ENCODE results near the gene D2HGDH.
"Not testable (repeated sequence)": the region's sequence is repeated elsewhere in the genome, so short reads cannot be mapped to it uniquely, and the experiment has no call there.

D2HGDH gene

DNA sequence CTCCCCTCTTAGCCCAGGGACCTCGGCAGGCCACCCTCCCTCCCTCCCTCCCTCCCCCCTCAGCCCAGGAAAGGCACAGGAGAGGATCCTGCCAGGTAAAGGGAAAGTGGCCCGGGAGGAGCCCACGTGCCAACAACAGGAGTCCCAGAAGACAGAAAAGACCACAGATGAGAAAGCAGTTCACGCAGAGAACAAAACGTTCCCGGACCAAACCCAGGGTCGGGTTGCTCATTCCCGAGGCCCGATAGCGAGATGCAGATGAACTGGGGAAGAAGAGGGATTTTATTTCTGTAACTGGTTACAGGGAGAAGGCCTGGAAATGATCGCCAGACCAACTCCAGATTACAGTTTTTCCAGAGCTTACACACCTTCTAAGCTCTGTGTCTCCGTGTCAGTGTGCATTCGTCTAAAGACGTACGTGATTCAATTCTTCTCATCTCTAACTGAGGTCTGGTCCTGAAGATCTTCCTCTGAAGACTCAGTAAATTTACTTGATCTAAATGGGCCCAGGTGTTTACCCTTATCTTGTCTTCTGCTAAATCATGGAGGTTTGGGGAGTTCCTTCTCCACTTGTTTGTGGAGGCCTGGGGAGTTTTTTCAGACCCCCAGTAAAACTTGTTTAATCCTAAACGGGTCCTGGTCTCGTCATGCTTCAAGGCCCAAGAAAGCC is 73.8 kb downstream of the D2HGDH start:
- DNase-seq (ENCODE audit: low read depth, low spot score), result no peak

DNA sequence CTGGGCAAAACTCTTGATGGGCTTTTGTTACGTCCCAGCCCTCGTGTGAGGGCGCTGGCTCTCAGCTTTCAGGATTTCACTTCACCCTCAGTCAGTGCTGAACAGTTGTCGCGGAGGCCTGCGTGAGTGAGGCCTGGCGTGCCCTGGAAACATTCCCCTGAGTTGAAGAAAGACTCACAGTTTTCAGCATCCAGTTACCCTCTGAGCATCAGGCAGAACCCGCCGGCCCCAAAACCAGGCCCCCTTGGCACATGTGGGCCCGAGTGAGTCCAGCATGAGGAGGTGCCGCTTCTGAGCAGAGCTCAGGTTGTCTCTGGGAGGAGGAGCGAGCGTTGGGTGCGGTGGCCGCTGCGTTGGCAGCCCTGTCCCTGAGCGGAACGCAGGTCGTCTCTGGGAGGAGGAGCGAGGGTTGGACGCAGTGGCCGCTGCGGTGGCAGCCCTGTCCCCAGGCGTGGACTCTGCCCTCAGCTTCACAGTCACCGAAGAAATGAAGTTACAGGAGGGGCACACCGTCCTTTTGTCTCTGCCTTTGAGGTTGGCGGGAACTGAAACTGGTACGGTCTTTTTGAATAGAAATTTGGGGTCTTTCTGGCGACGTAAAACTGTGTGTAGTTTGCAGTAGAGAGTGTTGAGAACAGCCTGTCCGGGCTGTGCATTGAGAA is 74.4 kb downstream of the D2HGDH start, which contains the start of gene NEU4:
Gene NEU4 (plus strand): TSS at position 473 of the 662 bp plus-strand sequence. CDS start 5,292 bp downstream, outside the sequence.
- DNase-seq (ENCODE audit: low read depth, low spot score), result no peak

DNA sequence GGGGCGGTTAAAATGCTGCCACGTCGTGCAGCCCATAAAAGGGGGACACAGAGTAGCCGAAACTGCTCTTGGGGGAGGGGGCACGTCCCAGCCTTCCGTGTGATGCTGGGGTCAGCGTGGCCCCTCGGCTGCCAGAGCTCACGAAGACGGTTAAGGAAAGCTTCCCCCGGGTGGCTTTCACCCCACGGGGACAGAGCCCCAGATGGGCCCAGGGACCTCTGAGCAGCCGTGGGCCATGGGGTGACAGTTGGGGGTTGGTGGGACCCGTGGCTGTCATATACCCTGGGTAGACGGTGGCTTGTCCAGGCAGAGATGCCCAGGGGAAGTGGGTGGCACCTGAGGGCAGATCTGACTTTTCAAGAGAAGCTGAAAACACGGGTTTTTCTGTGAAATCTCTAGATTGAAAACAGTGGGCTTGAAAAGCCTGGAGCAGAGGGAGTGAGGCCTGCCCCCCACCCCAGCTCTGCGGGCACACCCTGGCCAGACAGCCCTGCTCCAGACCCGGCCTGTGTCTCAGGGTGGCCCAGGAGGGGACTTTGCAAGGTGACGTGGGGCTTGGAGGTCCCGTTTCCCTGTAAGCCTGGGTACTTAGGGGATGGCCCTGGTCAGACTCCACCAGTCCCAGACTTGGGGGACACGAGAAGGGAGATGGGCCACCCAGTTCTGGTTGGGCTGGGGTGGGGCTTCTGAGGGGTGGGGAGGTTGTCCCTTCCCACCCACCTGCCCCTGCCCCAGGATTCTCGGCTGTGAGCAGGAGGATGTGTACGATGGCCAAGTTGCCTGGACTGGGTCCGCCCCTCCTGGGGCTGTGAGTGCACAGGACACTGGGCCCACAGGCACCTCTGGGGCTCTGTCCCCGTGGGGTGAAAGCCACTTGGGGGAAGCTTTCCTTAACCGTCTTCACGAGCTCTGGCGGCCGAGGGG is 75.2 kb downstream of the D2HGDH start:
- DNase-seq (ENCODE audit: low read depth, low spot score), result no peak

DNA sequence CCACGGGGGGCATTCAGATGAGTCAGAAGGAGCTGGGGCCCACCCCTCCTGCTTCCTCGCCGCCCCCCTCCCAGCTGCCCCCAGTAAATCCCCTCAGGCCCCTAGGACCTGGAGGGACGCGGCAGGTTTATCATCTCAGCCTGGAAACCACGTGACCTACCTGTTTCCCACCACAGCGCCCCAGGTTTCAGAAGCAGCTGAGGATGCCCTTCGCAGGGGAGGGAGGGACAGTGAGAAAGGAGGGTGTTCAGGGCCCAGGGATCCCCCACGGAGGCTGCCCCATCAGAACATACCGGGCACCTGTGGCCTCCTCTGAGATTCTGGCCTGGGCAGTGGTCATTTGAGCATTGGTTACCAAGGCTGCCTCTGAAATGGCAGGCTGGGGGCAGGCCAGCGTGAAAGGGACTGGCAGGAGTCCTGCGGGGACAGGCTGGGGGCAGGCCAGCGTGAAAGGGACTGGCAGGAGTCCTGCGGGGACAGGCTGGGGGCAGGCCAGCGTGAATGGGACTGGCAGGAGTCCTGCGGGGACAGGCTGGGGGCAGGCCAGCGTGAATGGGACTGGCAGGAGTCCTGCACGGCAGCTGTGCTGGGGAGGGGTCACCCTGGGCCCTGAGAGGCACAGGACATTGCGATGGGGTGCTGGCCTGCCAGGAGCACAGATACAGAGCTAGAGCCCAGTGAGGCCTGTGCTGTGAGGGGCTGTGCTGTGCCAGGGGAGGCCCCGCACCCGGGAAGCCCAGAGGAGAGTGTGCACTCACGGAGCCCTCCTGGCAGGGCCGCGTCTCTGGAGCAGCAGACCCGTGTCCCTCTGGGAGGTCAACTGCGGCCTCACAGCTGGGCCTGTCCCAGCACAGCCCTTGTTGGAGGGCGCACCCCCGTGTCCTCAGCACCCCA is 76.1 kb downstream of the D2HGDH start:
- no peak for DNase-seq (ENCODE audit: low read depth, low spot score)

DNA sequence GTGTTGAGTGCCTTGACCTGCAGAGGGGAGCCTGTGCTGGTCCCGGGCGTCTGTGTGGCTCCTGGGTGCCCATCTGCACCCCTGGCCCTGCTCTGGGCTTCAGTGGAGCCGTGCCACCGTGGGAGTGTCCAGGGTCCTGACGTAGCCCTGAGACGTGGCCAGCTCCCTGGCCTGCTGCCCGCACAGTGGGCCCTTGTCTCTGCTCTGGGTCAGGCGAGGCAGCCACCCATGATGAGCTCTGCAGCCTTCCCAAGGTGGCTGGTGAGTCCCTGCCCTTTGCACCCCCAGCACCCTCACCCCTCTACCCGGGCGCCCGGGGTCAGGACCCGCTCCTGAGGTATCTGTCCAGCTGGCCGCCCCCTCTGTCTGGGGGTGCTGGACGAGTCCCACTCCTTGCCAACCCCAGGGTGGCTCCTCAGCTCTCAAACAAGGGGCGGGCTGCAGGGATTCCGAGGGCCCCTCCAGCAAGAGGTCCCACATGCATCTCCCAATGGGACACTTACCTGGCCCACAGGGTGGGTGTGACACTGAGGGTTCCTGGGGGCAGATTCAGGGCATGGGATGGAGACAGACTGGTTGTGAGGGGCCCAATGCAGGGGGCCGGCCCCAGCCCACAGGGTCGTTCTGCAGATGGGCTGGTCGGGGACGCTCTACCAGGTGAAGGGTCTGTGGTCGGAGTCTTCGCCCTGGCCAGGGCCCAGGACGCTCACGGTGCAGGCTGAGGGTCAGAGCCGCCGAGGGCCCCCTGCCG is 76.9 kb downstream of the D2HGDH start:
- no peak for DNase-seq (ENCODE audit: low read depth, low spot score)

DNA sequence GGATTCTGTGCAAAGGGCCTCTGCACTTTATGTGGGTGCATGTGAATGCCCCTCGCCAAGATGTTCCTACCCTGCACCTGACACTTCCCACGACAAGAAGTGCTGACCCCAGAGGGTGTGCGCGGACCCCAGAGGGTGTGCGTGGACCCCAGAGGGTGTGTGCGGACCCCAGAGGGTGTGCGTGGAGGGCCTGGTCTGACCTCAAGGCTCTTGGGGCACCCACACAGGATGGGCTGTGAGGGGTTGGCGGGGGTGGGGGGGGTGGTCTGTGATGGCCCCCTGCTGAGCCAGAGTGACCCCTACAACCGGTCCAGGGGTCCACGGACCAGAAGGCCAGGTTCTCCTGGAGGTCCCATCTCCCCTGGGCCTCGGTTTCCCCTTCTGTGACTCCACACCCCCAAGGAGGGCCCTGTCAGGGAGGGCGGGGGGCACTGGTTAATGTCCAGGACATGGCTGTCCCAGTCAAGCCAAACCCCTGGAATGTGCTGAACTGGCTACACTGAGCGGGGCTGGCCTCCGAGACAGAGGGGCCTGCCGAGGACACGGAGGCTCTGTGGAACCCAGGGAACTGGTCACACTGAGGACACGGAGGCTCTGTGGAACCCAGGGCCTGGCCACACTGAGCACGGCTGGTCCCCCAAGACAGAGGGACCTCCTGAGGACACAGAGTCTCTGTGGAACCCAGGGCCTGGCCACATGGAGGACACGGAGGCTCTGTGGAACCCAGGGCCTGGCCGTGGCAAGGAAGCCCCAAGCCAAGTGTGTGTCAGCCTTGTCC is 77.7 kb downstream of the D2HGDH start:
- DNase-seq (ENCODE audit: low read depth, low spot score), result no peak

DNA sequence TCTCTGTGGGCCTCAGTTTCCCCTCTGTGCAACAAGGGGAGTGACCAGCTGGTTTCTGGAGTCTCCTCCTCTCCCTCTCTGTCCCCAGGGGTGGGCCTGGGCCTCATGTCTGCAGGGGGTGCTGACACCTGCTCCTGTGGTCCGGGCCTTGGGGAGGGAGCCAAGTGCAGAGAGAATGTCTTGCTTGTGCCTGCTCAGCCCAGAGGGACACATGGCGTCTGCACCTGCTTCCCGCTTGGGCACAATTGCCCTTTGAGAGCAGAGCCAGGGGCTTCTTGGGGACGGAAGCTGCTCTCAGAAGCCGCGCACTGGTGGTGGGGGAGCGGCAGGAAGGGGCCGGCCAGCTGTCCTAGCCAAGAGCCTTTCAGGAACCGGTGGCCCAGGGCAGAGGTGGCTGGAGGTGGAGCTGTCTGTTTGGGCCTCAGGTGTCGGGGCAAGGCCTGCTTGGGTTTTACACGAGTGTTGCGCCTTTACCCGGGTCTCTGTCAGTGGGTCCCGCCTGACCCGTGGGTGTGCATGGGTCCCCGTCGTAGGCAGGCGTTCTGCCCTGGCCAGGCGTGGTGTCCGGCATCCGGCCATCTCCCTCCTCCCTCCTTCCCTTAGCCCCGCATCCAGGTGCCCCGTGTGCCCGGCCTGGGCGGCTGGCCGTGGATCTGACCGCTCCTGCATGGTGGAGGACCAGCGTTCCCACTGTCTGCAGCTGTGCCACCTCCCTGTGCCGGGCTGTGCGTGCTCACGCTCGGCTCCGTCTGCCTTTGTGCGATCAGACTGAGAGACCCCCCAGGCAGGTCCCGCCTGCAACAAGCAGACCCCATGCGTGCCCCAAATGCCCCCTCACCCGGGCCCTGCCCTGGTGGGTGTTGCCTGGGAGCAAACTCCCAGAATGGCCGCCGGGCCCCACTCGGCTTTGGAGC is 78.6 kb downstream of the D2HGDH start:
- no peak for DNase-seq (ENCODE audit: low read depth, low spot score)

DNA sequence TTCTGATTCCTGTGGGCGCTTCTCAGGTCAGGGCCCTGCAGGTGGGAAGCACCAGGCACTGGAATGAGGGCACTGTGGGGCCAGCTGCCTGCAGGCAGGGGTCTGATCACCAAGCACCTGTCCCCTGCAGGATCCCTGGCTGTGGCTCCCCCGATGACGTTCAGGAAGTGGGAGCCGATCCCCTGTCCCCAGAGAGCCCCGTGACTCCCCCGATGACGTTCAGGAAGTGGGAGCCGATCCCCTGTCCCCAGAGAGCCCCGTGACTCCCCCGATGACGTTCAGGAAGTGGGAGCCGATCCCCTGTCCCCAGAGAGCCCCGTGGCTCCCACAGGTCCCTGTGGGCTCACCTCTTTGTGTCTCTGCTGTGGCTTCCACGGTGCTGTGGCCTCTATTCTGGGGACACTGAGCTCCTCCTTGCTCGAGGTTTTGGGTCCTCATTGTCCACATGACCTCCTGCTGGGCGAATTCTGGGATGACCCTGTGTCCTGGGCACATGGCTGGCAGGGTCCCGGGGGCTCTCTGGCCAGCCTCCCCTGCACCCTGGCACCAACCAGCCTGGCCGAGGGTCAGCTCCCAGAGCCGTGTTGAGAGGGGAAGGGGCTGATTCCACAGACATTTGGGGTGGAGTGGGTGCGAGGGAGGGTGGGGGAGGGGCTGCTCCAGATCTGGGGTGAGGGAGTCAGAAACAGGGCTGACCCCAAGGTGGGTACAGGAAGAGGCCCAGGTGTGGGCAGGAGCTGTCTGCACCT is 79.4 kb downstream of the D2HGDH start:
- no peak for DNase-seq (ENCODE audit: low read depth, low spot score)

DNA sequence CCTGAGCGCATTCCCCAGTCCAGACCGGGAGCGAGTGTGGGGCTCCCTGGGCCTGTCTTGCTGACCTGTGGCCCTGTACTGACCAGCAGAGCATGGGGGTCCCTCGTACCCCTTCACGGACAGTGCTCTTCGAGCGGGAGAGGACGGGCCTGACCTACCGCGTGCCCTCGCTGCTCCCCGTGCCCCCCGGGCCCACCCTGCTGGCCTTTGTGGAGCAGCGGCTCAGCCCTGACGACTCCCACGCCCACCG is 79.9 kb downstream of the D2HGDH start:
- no peak for DNase-seq (ENCODE audit: low read depth, low spot score)

DNA sequence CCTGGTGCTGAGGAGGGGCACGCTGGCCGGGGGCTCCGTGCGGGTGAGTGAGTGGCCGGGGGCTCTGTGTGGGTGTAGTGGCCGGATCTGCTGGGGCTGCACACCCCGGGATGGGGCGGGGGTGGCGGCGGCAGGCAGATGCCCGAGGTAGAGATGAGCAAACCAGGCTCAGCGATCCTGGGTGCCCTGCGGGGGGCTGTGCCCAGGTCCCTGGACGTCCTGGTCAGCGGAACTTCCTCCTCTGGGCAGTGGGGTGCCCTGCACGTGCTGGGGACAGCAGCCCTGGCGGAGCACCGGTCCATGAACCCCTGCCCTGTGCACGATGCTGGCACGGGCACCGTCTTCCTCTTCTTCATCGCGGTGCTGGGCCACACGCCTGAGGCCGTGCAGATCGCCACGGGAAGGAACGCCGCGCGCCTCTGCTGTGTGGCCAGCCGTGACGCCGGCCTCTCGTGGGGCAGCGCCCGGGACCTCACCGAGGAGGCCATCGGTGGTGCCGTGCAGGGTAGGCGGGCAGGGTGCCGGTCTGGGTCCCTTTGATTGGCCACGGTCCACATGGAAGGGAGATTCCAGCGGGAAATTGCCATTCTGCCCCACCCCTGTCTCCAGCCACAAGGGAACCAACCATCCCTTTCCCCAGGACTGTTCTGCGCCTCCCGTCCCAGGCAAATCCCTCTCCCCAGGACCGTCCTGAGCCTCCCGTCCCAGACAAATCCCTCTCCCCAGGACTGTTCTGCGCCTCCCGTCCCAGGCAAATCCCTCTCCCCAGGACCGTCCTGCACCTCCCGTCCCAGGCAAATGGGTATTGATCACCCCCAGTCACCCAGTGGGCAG is 80.4 kb downstream of the D2HGDH start:
- no peak for DNase-seq (ENCODE audit: low read depth, low spot score)

DNA sequence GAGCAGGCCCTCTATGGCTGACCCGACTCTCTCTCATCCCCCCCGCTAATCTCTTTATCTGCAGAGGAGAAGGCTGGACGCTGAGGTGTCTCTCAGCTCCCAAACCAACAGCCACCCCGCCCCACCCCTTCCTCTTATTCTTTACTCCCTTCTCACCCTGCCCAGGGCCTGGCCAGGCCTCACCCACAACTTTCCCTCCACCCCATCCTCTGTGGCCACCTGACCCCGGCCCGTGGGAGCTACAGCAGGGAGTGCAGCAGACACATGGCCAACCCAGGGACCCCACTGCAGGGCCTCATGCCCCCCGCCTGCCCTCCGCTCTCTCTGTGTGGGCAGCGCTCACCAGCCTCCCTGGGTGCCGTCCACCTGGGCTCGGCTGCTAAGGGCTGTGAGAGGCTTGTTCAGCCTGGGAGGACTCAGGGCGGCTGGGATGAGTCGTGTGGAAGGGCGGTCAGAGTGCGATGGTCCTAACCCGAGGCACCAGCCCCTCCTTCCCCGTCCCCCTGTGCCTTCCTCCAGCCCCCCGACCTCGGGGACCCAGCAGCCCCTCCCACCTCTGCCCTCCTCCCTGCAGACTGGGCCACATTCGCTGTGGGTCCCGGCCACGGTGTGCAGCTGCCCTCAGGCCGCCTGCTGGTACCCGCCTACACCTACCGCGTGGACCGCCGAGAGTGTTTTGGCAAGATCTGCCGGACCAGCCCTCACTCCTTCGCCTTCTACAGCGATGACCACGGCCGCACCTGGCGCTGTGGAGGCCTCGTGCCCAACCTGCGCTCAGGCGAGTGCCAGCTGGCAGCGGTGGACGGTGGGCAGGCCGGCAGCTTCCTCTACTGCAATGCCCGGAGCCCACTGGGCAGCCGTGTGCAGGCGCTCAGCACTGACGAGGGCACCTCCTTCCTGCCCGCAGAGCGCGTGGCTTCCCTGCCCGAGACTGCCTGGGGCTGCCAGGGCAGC is 81.3 kb downstream of the D2HGDH start:
- no peak for DNase-seq (ENCODE audit: low read depth, low spot score)

DNA sequence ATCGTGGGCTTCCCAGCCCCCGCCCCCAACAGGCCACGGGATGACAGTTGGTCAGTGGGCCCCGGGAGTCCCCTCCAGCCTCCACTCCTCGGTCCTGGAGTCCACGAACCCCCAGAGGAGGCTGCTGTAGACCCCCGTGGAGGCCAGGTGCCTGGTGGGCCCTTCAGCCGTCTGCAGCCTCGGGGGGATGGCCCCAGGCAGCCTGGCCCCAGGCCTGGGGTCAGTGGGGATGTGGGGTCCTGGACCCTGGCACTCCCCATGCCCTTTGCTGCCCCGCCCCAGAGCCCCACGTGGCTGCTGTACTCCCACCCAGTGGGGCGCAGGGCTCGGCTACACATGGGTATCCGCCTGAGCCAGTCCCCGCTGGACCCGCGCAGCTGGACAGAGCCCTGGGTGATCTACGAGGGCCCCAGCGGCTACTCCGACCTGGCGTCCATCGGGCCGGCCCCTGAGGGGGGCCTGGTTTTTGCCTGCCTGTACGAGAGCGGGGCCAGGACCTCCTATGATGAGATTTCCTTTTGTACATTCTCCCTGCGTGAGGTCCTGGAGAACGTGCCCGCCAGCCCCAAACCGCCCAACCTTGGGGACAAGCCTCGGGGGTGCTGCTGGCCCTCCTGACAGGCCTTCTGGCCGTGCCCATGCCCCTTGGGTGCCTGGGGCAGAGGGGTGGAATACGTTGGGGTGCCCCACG is 82.1 kb downstream of the D2HGDH start:
- no peak for DNase-seq (ENCODE audit: low read depth, low spot score)

DNA sequence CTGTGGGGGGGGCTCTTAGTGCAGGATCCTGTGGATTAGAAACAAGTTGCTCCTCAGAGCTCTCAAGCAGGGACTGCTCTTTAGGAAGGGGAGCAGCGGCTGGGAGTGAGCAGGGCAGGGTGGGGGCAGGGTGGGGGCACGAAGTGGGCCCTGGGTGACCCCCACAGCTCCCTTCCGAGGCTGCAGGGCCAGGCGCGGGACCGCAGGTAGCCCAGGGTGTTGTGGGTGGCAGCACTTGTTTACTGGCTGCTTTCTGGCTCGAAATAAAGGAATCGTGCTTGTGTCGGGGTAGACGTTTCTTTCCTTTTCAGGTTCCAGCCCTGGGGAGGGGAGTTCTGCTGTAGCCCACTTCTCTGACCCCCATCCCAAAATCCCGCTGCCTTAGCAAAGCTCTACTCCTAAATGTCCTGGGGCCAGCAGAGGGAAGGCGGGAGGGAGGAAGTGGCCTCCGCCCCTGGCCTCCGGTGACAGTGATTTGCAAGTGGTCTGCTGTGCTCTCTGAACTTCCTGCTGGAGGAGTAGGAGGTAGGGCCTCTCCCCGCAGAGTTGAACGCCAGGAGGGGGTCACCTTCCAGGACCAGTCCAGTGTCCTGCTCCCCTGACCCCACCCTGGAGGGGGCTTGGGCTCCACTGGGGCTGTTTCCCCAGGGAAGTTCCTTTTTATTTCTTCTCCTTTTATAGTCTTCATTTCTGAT is 82.8 kb downstream of the D2HGDH start:
- DNase-seq (ENCODE audit: low read depth, low spot score), result no peak

DNA sequence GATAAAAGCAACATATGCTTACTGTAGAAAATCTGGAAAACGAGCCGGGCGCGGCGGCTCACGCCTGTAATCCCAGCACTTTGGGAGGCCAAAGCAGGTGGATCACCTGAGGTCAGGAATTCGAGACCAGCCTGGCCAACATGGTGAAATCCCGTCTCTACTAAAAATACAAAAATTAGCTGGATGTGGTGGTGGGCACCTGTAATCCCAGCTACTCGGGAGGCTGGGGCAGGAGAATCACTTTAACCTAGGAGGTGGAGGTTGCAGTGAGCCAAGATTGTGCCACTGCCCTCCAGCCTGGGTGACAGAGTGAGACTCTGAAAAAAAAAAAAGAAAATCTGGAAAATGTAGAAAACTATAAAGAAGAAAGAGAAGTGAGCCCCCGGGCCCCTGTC is 83.4 kb downstream of the D2HGDH start:
- not testable (repeated sequence) for DNase-seq (ENCODE audit: low read depth, low spot score)

Data from smooth muscle cell of the brain vasculature (primary cell).